Osteoblast (primary cell): ENCODE results near the gene TMPRSS9. TPM values are rescaled to one million over a fixed set of nuclear protein-coding genes. Genes with fewer than 3 reads are reported as not detected.

Experiments
- DNase-seq: peaks from one replicate; pipeline ENCODE4 v3.0.0; 2011; ENCODE audit warnings: low spot score, mixed read lengths; ENCODE audit not compliant: insufficient read length; ENCODE audit errors: missing footprints
- H2AFZ ChIP-seq: 2 replicates; pipeline ENCODE4 v1.6.0; 2011; ENCODE audit warnings: mild to moderate bottlenecking, low read length
- H3K27ac ChIP-seq: 2 replicates; pipeline ENCODE4 v1.5.1; 2011; ENCODE audit warnings: mild to moderate bottlenecking, low read depth, low read length, moderate library complexity
- H3K27me3 ChIP-seq: 2 replicates; pipeline ENCODE4 v1.6.0; 2012; ENCODE audit warnings: mild to moderate bottlenecking, control low read depth, inconsistent platforms, low read length, moderate library complexity; ENCODE audit not compliant: insufficient read depth
- H3K36me3 ChIP-seq: 2 replicates; pipeline ENCODE4 v1.5.1; 2011; ENCODE audit warnings: mild to moderate bottlenecking, low read length, control low read depth, moderate library complexity; ENCODE audit not compliant: insufficient read depth
- H3K4me1 ChIP-seq: 2 replicates; pipeline ENCODE4 v1.5.1; 2011; ENCODE audit warnings: mild to moderate bottlenecking, low read length, control low read depth, moderate library complexity; ENCODE audit not compliant: insufficient read depth
- H3K4me2 ChIP-seq: 2 replicates; pipeline ENCODE4 v1.6.0; 2011; ENCODE audit warnings: mild to moderate bottlenecking, low read length; ENCODE audit not compliant: insufficient read depth
- H3K4me3 ChIP-seq: fragments of 200-600 bp; sonication (generic); 3 replicates; pipeline ENCODE4 v1.5.1; 2012; ENCODE audit warnings: mild to moderate bottlenecking, low read length, inconsistent platforms; ENCODE audit not compliant: insufficient read depth
- H3K79me2 ChIP-seq: 2 replicates; pipeline ENCODE4 v1.6.0; 2012; ENCODE audit warnings: mild to moderate bottlenecking, low read length, control low read depth, inconsistent platforms; ENCODE audit not compliant: insufficient read depth
- H3K9me3 ChIP-seq: 2 replicates; pipeline ENCODE4 v1.5.1; 2011; ENCODE audit warnings: low read depth, low read length, control low read depth
- H4K20me1 ChIP-seq: 2 replicates; pipeline ENCODE4 v1.6.0; 2012; ENCODE audit warnings: mild to moderate bottlenecking, low read length, control low read depth; ENCODE audit not compliant: insufficient read depth
- CTCF ChIP-seq: IDR thresholded peaks from 2 replicates; pipeline ENCODE4 v1.5.1; 2011; ENCODE audit warnings: mild to moderate bottlenecking, low read depth, low read length, moderate library complexity; ENCODE audit errors: extremely low read depth
- total RNA-seq: library from RNA; depleted of rRNA; stranded (reverse); fragments of >200 nt; gene quantifications from 2 replicates; pipeline ENCODE4 v1.2.3, GENCODE V29; 2012

Gene TMPRSS9
- total RNA-seq, 1 donor: 1.1 TPM

GRCh38 chr19:2441096-2441752 is 81.2 kb downstream of the TMPRSS9 start:
- Histone ChIP-seq H3K79me2 (peaks cover 77% of the 10 kb centered on the region), H3K4me2 (no peak overlapping the region), H3K4me1 (no peaks in the 10 kb centered on the region), H3K36me3 (peaks cover 44% of the 10 kb centered on the region), H3K9me3 (no peaks in the 10 kb centered on the region), H4K20me1 (peaks cover 9% of the 10 kb centered on the region), H3K27ac (no peak overlapping the region), H2AFZ (no peak overlapping the region), H3K4me3 (no peak overlapping the region), H3K27me3 (no peaks in the 10 kb centered on the region)
- TF ChIP-seq CTCF: no peak
- no peak for DNase-seq

- TF ChIP-seq CTCF: no peak
- Histone ChIP-seq H4K20me1 (peaks cover 9% of the 10 kb centered on the region), H3K27ac (no peak overlapping the region), H3K4me2 (no peak overlapping the region), H3K36me3 (peaks cover 30% of the 10 kb centered on the region), H3K79me2 (peaks cover 82% of the 10 kb centered on the region), H3K9me3 (no peaks in the 10 kb centered on the region), H3K4me3 (no peak overlapping the region), H3K4me1 (no peaks in the 10 kb centered on the region), H2AFZ (no peak overlapping the region), H3K27me3 (no peaks in the 10 kb centered on the region)
- no peak for DNase-seq
Observed at GRCh38 chr19:2443116-2443784, 83.2 kb downstream of the TMPRSS9 start.

GRCh38 chr19:2443785-2444182 is 83.7 kb downstream of the TMPRSS9 start:
- no peak for TF ChIP-seq CTCF
- peaks cover 82% of the 10 kb centered on the region for H3K79me2 ChIP-seq
- no peak for DNase-seq
- no peaks in the 10 kb centered on the region for H3K9me3 ChIP-seq
- no peaks in the 10 kb centered on the region for H3K4me1 ChIP-seq
- H3K27ac ChIP-seq: no peak overlapping the region
- no peak overlapping the region for H3K4me2 ChIP-seq
- H4K20me1 ChIP-seq: peaks cover 10% of the 10 kb centered on the region
- H2AFZ ChIP-seq: no peak overlapping the region
- H3K27me3 ChIP-seq: no peaks in the 10 kb centered on the region
- peaks cover 27% of the 10 kb centered on the region for H3K36me3 ChIP-seq
- no peak overlapping the region for H3K4me3 ChIP-seq

- TF ChIP-seq CTCF: no peak
- peaks cover 11% of the 10 kb centered on the region for H4K20me1 ChIP-seq
Observed at GRCh38 chr19:2444251-2445002, 84.4 kb downstream of the TMPRSS9 start.

More at GRCh38 chr19:2444251-2445002, 84.4 kb downstream of the TMPRSS9 start:
- no peak overlapping the region for H3K27ac ChIP-seq
- no peaks in the 10 kb centered on the region for H3K4me1 ChIP-seq
- no peak overlapping the region for H3K4me3 ChIP-seq
- peaks cover 27% of the 10 kb centered on the region for H3K36me3 ChIP-seq
- no peak overlapping the region for H3K4me2 ChIP-seq
- DNase-seq: no peak
- H3K27me3 ChIP-seq: no peaks in the 10 kb centered on the region
- no peaks in the 10 kb centered on the region for H3K9me3 ChIP-seq
- H2AFZ ChIP-seq: no peak overlapping the region
- peaks cover 84% of the 10 kb centered on the region for H3K79me2 ChIP-seq
